Measurements from ENCODE around the gene ADGRB2.

GRCh38 chr1:31812158-31812829, 48.2 kb upstream of the ADGRB2 start:
- TF ChIP-seq EZH2 (IDR thresholded peaks at IDR 0.05; ENCODE audit: insufficient read depth, poor library complexity, severe bottlenecking) (no peak), EZH2phosphoT487 (IDR thresholded peaks at IDR 0.05; ENCODE audit: insufficient read depth, low read depth) (no peak)

Data from GM23248 (cell line).